ENCODE results near the gene DCST2. TPM values are rescaled to one million over a fixed set of nuclear protein-coding genes. Genes with fewer than 3 reads are reported as not detected.
A peak's percentile ranks its signal among the peaks of the same experiment; 100 is the strongest.

Gene DCST2
- total and polyA plus RNA-seq, 9 of the 15 experiments (the other 6 are each of a cell fraction or from before 2014, with no cell fraction given) = 0.09 to 0.49 (median 0.11) TPM; not detected in 3

DNA sequence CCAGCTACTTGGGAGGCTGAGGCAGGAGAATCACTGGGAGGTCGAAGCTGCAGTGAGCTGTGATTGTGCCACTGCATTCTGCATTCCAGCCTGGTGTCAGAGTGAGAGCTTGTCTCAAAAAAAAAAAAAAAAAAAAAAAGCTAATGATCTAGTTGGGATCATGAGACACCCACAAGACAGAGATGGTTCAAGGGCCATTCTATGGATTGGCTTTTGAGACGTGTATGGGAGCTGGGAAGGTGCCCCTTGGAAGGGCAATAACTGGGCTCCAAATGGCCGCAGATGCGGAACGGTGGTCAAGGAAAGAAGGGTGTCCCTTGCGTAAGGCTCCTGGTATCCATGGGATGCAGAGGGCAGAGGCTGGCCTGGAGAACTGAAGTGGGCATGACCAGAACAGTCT is 10.8 kb upstream of the DCST2 start (continued):
- TF ChIP-seq ZNF780A (CRISPR knock-in tag; IDR thresholded peaks at IDR 0.05) (no peak), ZNF354B (CRISPR knock-in tag; IDR thresholded peaks at IDR 0.05) (no peak)

DNA sequence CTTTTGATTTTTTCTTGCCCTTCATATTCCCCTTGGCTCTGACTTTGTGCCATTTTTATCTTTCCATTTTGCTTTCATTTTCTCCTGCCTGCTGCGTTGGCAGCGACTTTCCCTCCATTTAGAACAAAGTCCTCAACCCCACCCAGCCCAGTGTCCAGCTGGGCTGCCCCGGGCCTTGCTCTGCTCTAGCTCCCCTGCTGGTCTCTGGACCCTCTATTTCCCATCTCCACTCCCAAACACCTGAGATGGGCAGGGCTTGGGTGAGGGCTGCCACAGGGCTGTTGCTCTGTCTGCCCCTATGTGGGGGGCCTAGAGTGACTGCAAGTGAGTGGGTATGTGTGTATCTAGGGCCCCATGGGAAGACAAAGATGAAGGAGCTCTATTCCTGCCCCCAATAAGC is 10.2 kb upstream of the DCST2 start:
- TF ChIP-seq MAFF (IDR thresholded peaks at IDR 0.05; ENCODE audit: low read length) (no peak), FOXJ2 (tag; IDR thresholded peaks at IDR 0.05) (no peak), DACH1 (IDR thresholded peaks at IDR 0.05; ENCODE audit: partially characterized antibody) (no peak)
- no peak overlapping the region for H3K9ac ChIP-seq (ENCODE audit: insufficient read depth in 1 of 2, low read depth in 2 of 2, low read length in 2 of 2)
- no peak overlapping the region for H3K27ac ChIP-seq (ENCODE audit: extremely low read depth, low read depth, low read length)
- ChIA-PET POLR2A (interaction anchor here (0.6 to 2.1 kb wide), 5 partner anchors 16 to 495 kb away, joined by 3 to 5 read pairs (median 3); no protein-coding TSS in a partner anchor), CTCF (ENCODE audit: low intra/inter-chr PET ratio) (no interaction called here)
- H3K79me2 ChIP-seq (ENCODE audit: control insufficient read depth, insufficient read depth, low read length) = no peaks in the 10 kb centered on the region
- ATAC-seq (no peak), DNase-seq (ENCODE audit: extremely low read depth in 1 of 4, low spot score in 3 of 4) (no peak), FAIRE-seq (no peak)
- H2AFZ ChIP-seq (ENCODE audit: low read depth, low read length) = no peak overlapping the region
- no peak overlapping the region for H3K4me3 ChIP-seq
- in situ Hi-C loops (cut with MboI) (no loop called here), intact Hi-C loops (cut with micrococcal nuclease) (no loop called here)
- no peaks in the 10 kb centered on the region for H3K36me3 ChIP-seq (ENCODE audit: control insufficient read depth, insufficient read depth, low read length)
- H3K4me2 ChIP-seq (ENCODE audit: insufficient read depth, low read length) = no peak overlapping the region
- H3K4me1 ChIP-seq (replicated peaks in 1 of 2; ENCODE audit: control insufficient read depth in 2 of 2, insufficient read depth in 2 of 2, low read length in 2 of 2) = peaks cover 9 to 27% of the 10 kb centered on the region in 2 experiments; a peak in 4 of 5 replicates
- no TSS peak for BruUV-seq (replicated peaks)
- no peaks in the 10 kb centered on the region for H3K9me3 ChIP-seq (replicated peaks; ENCODE audit: control insufficient read depth, insufficient read depth, low read depth, low read length)
- H4K20me1 ChIP-seq (replicated peaks; ENCODE audit: control insufficient read depth, insufficient read depth, low read length) = peaks cover 6% of the 10 kb centered on the region; the same call in 1 of the 2 replicates
- 54% methylated on average over 3 of the region's 3 CpGs for WGBS (ENCODE audit: insufficient coverage, low coverage, missing lambda C conversion rate)
- no peaks in the 10 kb centered on the region; a peak in 1 of 5 replicates for H3K27me3 ChIP-seq (ENCODE audit: control insufficient read depth in 2 of 2, insufficient read depth in 2 of 2, low read length in 2 of 2)
- H3K9me1 ChIP-seq (ENCODE audit: control insufficient read depth, insufficient read depth, low read length) = peaks cover 4% of the 10 kb centered on the region

DNA sequence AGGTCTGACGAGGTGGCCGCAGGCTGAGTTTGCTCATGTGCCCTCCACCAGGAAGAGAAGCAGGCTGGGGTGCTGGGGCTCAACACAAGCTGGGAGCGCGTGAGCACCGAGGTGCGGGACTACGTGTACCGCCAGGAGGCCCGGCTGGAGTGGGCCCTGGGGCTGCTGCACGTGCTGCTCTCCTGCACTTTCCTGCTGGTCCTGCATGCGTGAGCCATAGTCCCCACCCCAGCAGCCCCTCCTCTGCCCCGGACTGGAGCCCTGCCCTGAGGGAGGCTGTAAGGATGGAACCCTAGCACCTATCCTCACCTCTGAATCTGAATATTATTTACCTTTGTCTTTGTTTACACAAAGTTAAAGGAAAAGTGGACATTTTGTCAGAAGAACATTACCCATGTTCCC is 9.7 kb upstream of the DCST2 start:
- FAIRE-seq = no peak
- no peaks in the 10 kb centered on the region for H3K79me2 ChIP-seq (ENCODE audit: control insufficient read depth, insufficient read depth, low read length)
- no TSS peak for BruUV-seq (replicated peaks)
- in situ Hi-C loops (cut with MboI) (no loop called here), intact Hi-C loops (cut with micrococcal nuclease) (no loop called here)
- H3K4me2 ChIP-seq (ENCODE audit: insufficient read depth, low read length) = no peak overlapping the region
- no peaks in the 10 kb centered on the region for H3K36me3 ChIP-seq (ENCODE audit: control insufficient read depth, insufficient read depth, low read length)
- DNase-seq (ENCODE audit: extremely low read depth in 1 of 4, low spot score in 3 of 4) = no peak
- no peaks in the 10 kb centered on the region; a peak in 2 of 5 replicates for H3K27me3 ChIP-seq (ENCODE audit: control insufficient read depth in 2 of 2, insufficient read depth in 2 of 2, low read length in 2 of 2)
- no peaks in the 10 kb centered on the region for H3K9me3 ChIP-seq (replicated peaks; ENCODE audit: control insufficient read depth, insufficient read depth, low read depth, low read length)
- no peak overlapping the region for H3K4me3 ChIP-seq
- CTCF ChIA-PET (ENCODE audit: low intra/inter-chr PET ratio) = no interaction called here
- ATAC-seq = no peak
- H3K4me1 ChIP-seq (replicated peaks in 1 of 2; ENCODE audit: control insufficient read depth in 2 of 2, insufficient read depth in 2 of 2, low read length in 2 of 2) = peaks cover 8 to 22% of the 10 kb centered on the region in 2 experiments; a peak in 4 of 5 replicates
- 35% methylated on average over 8 of the region's 12 CpGs for WGBS (ENCODE audit: insufficient coverage, low coverage, missing lambda C conversion rate)
- no peak overlapping the region for H3K27ac ChIP-seq (ENCODE audit: extremely low read depth, low read depth, low read length)
- POLR2A ChIA-PET = interaction anchor here (0.6 to 2.1 kb wide), 4 partner anchors 17 to 494 kb away, joined by 3 to 5 read pairs (median 3); no protein-coding TSS in a partner anchor
- peak overlapping the region in 1 of 2 experiments; percentile 86; a peak in 2 of 4 replicates for H3K9ac ChIP-seq (ENCODE audit: insufficient read depth in 1 of 2, low read depth in 2 of 2, low read length in 2 of 2)
- no peak overlapping the region for H2AFZ ChIP-seq (ENCODE audit: low read depth, low read length)
- peaks cover 6% of the 10 kb centered on the region; the same call in 1 of the 2 replicates for H4K20me1 ChIP-seq (replicated peaks; ENCODE audit: control insufficient read depth, insufficient read depth, low read length)
- H3K9me1 ChIP-seq (ENCODE audit: control insufficient read depth, insufficient read depth, low read length) = peaks cover 4% of the 10 kb centered on the region
- TF ChIP-seq MTA1 (IDR thresholded peaks at IDR 0.05; ENCODE audit: borderline replicate concordance) (no peak), SMAD1 (IDR thresholded peaks at IDR 0.05; ENCODE audit: low read depth, low read length, partially characterized antibody) (no peak), ZZZ3 (IDR thresholded peaks at IDR 0.05) (no peak), NONO (IDR thresholded peaks at IDR 0.05; ENCODE audit: low read depth in 2 of 2, low read length in 1 of 2) (no peak), ZNF551 (CRISPR knock-in tag; IDR thresholded peaks at IDR 0.05) (no peak)
- TF ChIP-seq, protein P1, sequence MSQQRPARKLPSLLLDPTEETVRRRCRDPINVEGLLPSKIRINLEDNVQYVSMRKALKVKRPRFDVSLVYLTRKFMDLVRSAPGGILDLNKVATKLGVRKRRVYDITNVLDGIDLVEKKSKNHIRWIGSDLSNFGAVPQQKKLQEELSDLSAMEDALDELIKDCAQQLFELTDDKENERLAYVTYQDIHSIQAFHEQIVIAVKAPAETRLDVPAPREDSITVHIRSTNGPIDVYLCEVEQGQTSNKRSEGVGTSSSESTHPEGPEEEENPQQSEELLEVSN (IDR thresholded peaks at IDR 0.05; ENCODE audit: borderline replicate concordance in 1 of 2, extremely low read depth in 1 of 2, insufficient read depth in 1 of 2, insufficient read length in 1 of 2, low read depth in 1 of 2, low read length in 1 of 2, poor library complexity in 1 of 2, severe bottlenecking in 1 of 2) = peak in 1 of 2 experiments; percentile 45
- TF ChIP-seq, protein P2, sequence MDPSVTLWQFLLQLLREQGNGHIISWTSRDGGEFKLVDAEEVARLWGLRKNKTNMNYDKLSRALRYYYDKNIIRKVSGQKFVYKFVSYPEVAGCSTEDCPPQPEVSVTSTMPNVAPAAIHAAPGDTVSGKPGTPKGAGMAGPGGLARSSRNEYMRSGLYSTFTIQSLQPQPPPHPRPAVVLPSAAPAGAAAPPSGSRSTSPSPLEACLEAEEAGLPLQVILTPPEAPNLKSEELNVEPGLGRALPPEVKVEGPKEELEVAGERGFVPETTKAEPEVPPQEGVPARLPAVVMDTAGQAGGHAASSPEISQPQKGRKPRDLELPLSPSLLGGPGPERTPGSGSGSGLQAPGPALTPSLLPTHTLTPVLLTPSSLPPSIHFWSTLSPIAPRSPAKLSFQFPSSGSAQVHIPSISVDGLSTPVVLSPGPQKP (CRISPR knock-in tag; IDR thresholded peaks at IDR 0.05) = no peak

All from K562 (cell line).